ENCODE measurements around the gene LDHB. TPM values are rescaled to one million over a fixed set of nuclear protein-coding genes. Genes with fewer than 3 reads are reported as not detected.

The LDHB gene
- polyA plus RNA-seq, 2 of the 4 experiments (the other 2 are of a cell fraction), result 1,852 to 2,260 TPM

- ChIA-PET POLR2A (no interaction called here), CTCF (interaction anchor here (0.8 to 2.5 kb wide), 3 partner anchors 8 to 299 kb away, joined by 3 to 9 read pairs (median 3); no protein-coding TSS in a partner anchor)
- Histone ChIP-seq H3K9me3 (peaks cover 6% of the 10 kb centered on the region; the same call in 2 of the 3 replicates), H3K4me2 (no peak overlapping the region), H3K4me1 (no peaks in the 10 kb centered on the region), H3K4me3 (no peak overlapping the region), H3K27ac (no peak overlapping the region)
- no peak for FAIRE-seq
- ATAC-seq, result no peak
- WGBS (ENCODE audit: missing lambda C conversion rate), result 40% methylated on average over 1 of the region's 1 CpG
- TF ChIP-seq EHMT2 (IDR thresholded peaks at IDR 0.05; ENCODE audit: low read depth) (no peak), JUN (IDR thresholded peaks at IDR 0.05) (no peak), KDM5A (IDR thresholded peaks at IDR 0.05) (no peak), CBX8 (IDR thresholded peaks at IDR 0.05) (no peak), FOSB (CRISPR knock-in tag; IDR thresholded peaks at IDR 0.05) (no peak), TFCP2L1 (CRISPR knock-in tag; IDR thresholded peaks at IDR 0.05) (no peak), RARB (CRISPR knock-in tag; IDR thresholded peaks at IDR 0.05) (no peak), NFE2L2 (conservative IDR thresholded peaks at IDR 0.05; ENCODE audit: low read length) (no peak), MAZ (IDR thresholded peaks at IDR 0.05; ENCODE audit: borderline replicate concordance, low read depth, low read length) (no peak), GATA3 (IDR thresholded peaks at IDR 0.05; ENCODE audit: borderline replicate concordance) (no peak)
- no peak for DNase-seq (ENCODE audit: low read depth in 1 of 2, low spot score in 1 of 2)
These were observed 33.9 kb upstream of the LDHB start for GRCh38 chr12:21691515-21691914.

GRCh38 chr12:21690704-21691368 is 33.2 kb upstream of the LDHB start:
- no peak overlapping the region for H3K27ac ChIP-seq
- ChIA-PET POLR2A (no interaction called here), CTCF (interaction anchor here (0.8 to 2.5 kb wide), 4 partner anchors 9 to 300 kb away, joined by 3 to 9 read pairs (median 3); no protein-coding TSS in a partner anchor)
- H3K9me3 ChIP-seq, result peaks cover 6% of the 10 kb centered on the region; the same call in 2 of the 3 replicates
- no peak for TF ChIP-seq MYC (IDR thresholded peaks at IDR 0.05; ENCODE audit: borderline replicate concordance, low read length)
- FAIRE-seq (no peak), DNase-seq (ENCODE audit: low read depth in 1 of 2, low spot score in 1 of 2) (no peak), ATAC-seq (no peak)
- H3K4me3 ChIP-seq, result no peak overlapping the region
- H3K4me2 ChIP-seq, result no peak overlapping the region
- WGBS (ENCODE audit: missing lambda C conversion rate), result 46% methylated on average over 2 of the region's 2 CpGs
- no peaks in the 10 kb centered on the region for H3K4me1 ChIP-seq

GRCh38 chr12:21683115-21683514 is 25.5 kb upstream of the LDHB start:
- DNase-seq (ENCODE audit: low read depth in 1 of 2, low spot score in 1 of 2) (no peak), FAIRE-seq (no peak), ATAC-seq (no peak)
- ChIA-PET CTCF (interaction anchor here (0.6 to 4.3 kb wide), 3 partner anchors 45 to 121 kb away, joined by 3 to 45 read pairs (median 4); no protein-coding TSS in a partner anchor), POLR2A (no interaction called here)
- peaks cover 4% of the 10 kb centered on the region; the same call in 1 of the 3 replicates for H3K4me1 ChIP-seq
- no peak overlapping the region for H3K27ac ChIP-seq
- WGBS (ENCODE audit: missing lambda C conversion rate), result 79% methylated on average over 3 of the region's 3 CpGs
- H3K9me3 ChIP-seq, result no peaks in the 10 kb centered on the region
- no peak overlapping the region for H3K4me2 ChIP-seq
- no peak overlapping the region for H3K4me3 ChIP-seq
- TF ChIP-seq CTCF (IDR thresholded peaks at IDR 0.05) (no peak), CBX2 (IDR thresholded peaks at IDR 0.05; ENCODE audit: borderline replicate concordance, low read depth) (no peak), ESRRA (IDR thresholded peaks at IDR 0.05; ENCODE audit: borderline replicate concordance, low read length) (no peak), EP300 (IDR thresholded peaks at IDR 0.05) (no peak), GATA3 (IDR thresholded peaks at IDR 0.05; ENCODE audit: borderline replicate concordance) (no peak), HOXB13 (CRISPR knock-in tag; IDR thresholded peaks at IDR 0.05; ENCODE audit: low read depth) (no peak), POLR2A (IDR thresholded peaks at IDR 0.05; ENCODE audit: low read length) (no peak), CHD4 (IDR thresholded peaks at IDR 0.05; ENCODE audit: borderline replicate concordance) (no peak), RAD21 (conservative IDR thresholded peaks at IDR 0.05 in 1 of 2, IDR thresholded peaks at IDR 0.05 in 1 of 2) (no peak), RNF2 (IDR thresholded peaks at IDR 0.05; ENCODE audit: borderline replicate concordance, low read depth) (no peak), MAZ (IDR thresholded peaks at IDR 0.05; ENCODE audit: borderline replicate concordance, low read depth, low read length) (no peak)

Data from A549 (cell line).